ENCODE measurements around the gene RTCB.

DNA sequence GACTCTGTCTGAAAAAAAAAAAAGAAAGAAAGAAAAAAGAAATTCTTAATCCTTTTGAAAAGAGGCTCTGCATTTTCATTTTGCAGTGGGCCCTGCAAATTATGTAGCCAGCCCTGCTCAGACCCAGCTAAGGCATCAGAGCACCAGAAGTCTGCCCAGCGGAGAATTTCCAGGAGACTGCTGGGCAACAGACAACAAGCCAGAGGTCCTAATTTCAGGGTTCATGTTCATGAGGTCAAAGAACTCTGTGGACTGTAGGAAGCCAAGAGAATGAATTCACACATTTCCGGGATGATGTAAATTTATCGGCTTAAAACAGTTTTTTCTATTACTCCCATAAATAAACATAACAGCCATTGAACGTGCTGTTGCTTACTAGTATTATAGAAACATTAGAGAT, 14.8 kb upstream of the RTCB start:
- TF ChIP-seq, protein P1, sequence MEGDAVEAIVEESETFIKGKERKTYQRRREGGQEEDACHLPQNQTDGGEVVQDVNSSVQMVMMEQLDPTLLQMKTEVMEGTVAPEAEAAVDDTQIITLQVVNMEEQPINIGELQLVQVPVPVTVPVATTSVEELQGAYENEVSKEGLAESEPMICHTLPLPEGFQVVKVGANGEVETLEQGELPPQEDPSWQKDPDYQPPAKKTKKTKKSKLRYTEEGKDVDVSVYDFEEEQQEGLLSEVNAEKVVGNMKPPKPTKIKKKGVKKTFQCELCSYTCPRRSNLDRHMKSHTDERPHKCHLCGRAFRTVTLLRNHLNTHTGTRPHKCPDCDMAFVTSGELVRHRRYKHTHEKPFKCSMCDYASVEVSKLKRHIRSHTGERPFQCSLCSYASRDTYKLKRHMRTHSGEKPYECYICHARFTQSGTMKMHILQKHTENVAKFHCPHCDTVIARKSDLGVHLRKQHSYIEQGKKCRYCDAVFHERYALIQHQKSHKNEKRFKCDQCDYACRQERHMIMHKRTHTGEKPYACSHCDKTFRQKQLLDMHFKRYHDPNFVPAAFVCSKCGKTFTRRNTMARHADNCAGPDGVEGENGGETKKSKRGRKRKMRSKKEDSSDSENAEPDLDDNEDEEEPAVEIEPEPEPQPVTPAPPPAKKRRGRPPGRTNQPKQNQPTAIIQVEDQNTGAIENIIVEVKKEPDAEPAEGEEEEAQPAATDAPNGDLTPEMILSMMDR (IDR thresholded peaks at IDR 0.05 in 8 of 11, conservative IDR thresholded peaks at IDR 0.05 in 3 of 11) = no peak
- TF ChIP-seq POLR2AphosphoS5 (IDR thresholded peaks at IDR 0.05) (no peak), POLR2A (IDR thresholded peaks at IDR 0.05) (no peak)
